ENCODE measurements around the gene LAMA2. TPM values are rescaled to one million over a fixed set of nuclear protein-coding genes. Genes with fewer than 3 reads are reported as not detected.

The LAMA2 gene
- polyA plus RNA-seq, 1 donor from 2014 or later, result 2.5 TPM

DNA sequence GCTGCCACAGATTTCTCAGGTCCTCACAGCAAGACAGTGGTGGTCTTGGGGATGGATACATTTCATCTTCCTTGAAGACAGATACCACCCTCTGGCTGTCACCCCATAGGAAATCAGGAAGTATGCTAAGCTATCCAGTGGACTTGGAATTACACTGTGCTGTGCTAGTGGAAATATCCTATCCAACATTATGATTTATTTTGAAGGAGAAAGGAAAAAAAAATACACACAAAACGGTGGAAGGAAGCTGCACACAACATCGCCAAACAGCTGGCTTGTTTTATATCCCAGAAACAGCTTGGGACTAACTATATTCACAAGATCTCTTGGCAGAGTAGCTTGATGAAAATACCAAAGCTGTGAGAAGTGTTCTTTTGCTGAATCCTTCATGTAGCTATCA is 257.6 kb downstream of the LAMA2 start:
- H3K79me2 ChIP-seq (replicated peaks; ENCODE audit: insufficient read depth, low read length), result no peaks in the 10 kb centered on the region
- no peak overlapping the region for H3K9ac ChIP-seq (ENCODE audit: low read length)
- no peak overlapping the region for H3K4me2 ChIP-seq (ENCODE audit: low read length)

DNA sequence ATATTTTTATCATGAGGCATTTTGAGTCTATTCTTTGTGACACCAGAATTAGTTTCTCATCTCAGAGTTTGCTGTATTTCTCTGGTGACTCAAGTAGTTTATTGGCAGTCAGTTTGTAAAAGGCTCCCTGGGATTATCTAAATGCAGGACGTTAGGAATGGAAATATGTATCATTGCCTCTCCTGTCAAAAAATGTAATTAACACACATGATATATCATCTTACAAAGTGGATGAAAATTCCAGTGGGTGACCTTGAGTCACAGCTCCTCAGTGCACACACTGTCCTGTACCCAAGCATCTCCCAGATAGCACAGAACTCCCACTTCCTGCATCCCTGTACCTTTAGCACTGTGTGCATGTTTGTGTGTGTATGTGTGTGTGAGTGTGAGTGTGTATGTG is 258.6 kb downstream of the LAMA2 start:
- Histone ChIP-seq H3K4me3 (ENCODE audit: low read length) (no peak overlapping the region), H3K9me3 (ENCODE audit: low read length) (no peaks in the 10 kb centered on the region), H4K20me1 (ENCODE audit: insufficient read depth) (no peaks in the 10 kb centered on the region), H2AFZ (ENCODE audit: low read depth, low read length) (no peak overlapping the region), H3K9ac (ENCODE audit: low read length) (no peak overlapping the region), H3K4me2 (ENCODE audit: low read length) (no peak overlapping the region), H3K27me3 (ENCODE audit: insufficient read depth, low read depth, low read length) (no peaks in the 10 kb centered on the region), H3K9me2 (ENCODE audit: insufficient read depth, low read length) (no peaks in the 10 kb centered on the region), H3K27ac (ENCODE audit: low read length) (no peak overlapping the region), H3K36me3 (ENCODE audit: insufficient read depth, low read length) (no peaks in the 10 kb centered on the region), H3K79me2 (replicated peaks; ENCODE audit: insufficient read depth, low read length) (no peaks in the 10 kb centered on the region), H3F3A (ENCODE audit: insufficient read depth, low read length, poor library complexity, severe bottlenecking) (no peaks in the 10 kb centered on the region)
- TF ChIP-seq MXI1 (conservative IDR thresholded peaks at IDR 0.05; ENCODE audit: poor library complexity, severe bottlenecking) (no peak), EP300 (conservative IDR thresholded peaks at IDR 0.05; ENCODE audit: poor library complexity, severe bottlenecking) (no peak), TAF1 (IDR thresholded peaks at IDR 0.05; ENCODE audit: low read depth) (no peak), EZH2 (IDR thresholded peaks at IDR 0.05; ENCODE audit: borderline replicate concordance, insufficient read depth, low read length, poor library complexity, severe bottlenecking) (no peak), SMC3 (conservative IDR thresholded peaks at IDR 0.05; ENCODE audit: poor library complexity) (no peak), RAD21 (conservative IDR thresholded peaks at IDR 0.05) (no peak), POLR2AphosphoS5 (IDR thresholded peaks at IDR 0.05) (no peak)
- TF ChIP-seq, protein P1, sequence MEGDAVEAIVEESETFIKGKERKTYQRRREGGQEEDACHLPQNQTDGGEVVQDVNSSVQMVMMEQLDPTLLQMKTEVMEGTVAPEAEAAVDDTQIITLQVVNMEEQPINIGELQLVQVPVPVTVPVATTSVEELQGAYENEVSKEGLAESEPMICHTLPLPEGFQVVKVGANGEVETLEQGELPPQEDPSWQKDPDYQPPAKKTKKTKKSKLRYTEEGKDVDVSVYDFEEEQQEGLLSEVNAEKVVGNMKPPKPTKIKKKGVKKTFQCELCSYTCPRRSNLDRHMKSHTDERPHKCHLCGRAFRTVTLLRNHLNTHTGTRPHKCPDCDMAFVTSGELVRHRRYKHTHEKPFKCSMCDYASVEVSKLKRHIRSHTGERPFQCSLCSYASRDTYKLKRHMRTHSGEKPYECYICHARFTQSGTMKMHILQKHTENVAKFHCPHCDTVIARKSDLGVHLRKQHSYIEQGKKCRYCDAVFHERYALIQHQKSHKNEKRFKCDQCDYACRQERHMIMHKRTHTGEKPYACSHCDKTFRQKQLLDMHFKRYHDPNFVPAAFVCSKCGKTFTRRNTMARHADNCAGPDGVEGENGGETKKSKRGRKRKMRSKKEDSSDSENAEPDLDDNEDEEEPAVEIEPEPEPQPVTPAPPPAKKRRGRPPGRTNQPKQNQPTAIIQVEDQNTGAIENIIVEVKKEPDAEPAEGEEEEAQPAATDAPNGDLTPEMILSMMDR (IDR thresholded peaks at IDR 0.05; ENCODE audit: poor library complexity, severe bottlenecking), result no peak
- TF ChIP-seq, protein P2, sequence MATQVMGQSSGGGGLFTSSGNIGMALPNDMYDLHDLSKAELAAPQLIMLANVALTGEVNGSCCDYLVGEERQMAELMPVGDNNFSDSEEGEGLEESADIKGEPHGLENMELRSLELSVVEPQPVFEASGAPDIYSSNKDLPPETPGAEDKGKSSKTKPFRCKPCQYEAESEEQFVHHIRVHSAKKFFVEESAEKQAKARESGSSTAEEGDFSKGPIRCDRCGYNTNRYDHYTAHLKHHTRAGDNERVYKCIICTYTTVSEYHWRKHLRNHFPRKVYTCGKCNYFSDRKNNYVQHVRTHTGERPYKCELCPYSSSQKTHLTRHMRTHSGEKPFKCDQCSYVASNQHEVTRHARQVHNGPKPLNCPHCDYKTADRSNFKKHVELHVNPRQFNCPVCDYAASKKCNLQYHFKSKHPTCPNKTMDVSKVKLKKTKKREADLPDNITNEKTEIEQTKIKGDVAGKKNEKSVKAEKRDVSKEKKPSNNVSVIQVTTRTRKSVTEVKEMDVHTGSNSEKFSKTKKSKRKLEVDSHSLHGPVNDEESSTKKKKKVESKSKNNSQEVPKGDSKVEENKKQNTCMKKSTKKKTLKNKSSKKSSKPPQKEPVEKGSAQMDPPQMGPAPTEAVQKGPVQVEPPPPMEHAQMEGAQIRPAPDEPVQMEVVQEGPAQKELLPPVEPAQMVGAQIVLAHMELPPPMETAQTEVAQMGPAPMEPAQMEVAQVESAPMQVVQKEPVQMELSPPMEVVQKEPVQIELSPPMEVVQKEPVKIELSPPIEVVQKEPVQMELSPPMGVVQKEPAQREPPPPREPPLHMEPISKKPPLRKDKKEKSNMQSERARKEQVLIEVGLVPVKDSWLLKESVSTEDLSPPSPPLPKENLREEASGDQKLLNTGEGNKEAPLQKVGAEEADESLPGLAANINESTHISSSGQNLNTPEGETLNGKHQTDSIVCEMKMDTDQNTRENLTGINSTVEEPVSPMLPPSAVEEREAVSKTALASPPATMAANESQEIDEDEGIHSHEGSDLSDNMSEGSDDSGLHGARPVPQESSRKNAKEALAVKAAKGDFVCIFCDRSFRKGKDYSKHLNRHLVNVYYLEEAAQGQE (IDR thresholded peaks at IDR 0.05; ENCODE audit: borderline replicate concordance), result no peak

More for the DNA sequence above, 257.6 kb downstream of the LAMA2 start:
- Histone ChIP-seq H3K27me3 (ENCODE audit: insufficient read depth, low read depth, low read length) (no peaks in the 10 kb centered on the region), H3K4me3 (ENCODE audit: low read length) (no peak overlapping the region), H3F3A (ENCODE audit: insufficient read depth, low read length, poor library complexity, severe bottlenecking) (no peaks in the 10 kb centered on the region), H3K36me3 (ENCODE audit: insufficient read depth, low read length) (no peaks in the 10 kb centered on the region), H3K27ac (ENCODE audit: low read length) (no peak overlapping the region), H2AFZ (ENCODE audit: low read depth, low read length) (no peak overlapping the region), H4K20me1 (ENCODE audit: insufficient read depth) (no peaks in the 10 kb centered on the region), H3K9me2 (ENCODE audit: insufficient read depth, low read length) (no peaks in the 10 kb centered on the region), H3K9me3 (ENCODE audit: low read length) (no peaks in the 10 kb centered on the region)
- TF ChIP-seq TAF1 (IDR thresholded peaks at IDR 0.05; ENCODE audit: low read depth) (no peak), SMC3 (conservative IDR thresholded peaks at IDR 0.05; ENCODE audit: poor library complexity) (no peak)

DNA sequence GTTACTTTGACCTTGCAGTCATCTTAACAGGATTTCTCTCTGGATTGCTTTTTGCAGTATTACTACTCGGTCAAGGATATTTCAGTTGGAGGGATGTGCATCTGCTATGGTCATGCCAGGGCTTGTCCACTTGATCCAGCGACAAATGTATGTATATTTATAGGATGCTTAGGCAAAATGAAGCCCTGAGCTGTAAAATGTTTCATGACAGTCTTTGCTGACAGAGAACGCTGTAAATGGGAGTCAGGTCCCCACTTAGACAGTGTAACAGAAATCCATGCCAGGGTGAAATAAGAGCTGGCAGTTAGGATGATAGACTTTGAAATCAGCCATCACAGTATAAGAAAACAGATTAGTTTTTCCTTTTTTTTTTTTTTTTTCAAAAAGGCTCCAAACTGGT is 264.0 kb downstream of the LAMA2 start:
- H3K9me2 ChIP-seq (ENCODE audit: insufficient read depth, low read length), result no peaks in the 10 kb centered on the region
- no peak overlapping the region for H3K4me2 ChIP-seq (ENCODE audit: low read length)
- no peak overlapping the region for H3K4me3 ChIP-seq (ENCODE audit: low read length)
- H4K20me1 ChIP-seq (ENCODE audit: insufficient read depth), result no peaks in the 10 kb centered on the region
- no peaks in the 10 kb centered on the region for H3K36me3 ChIP-seq (ENCODE audit: insufficient read depth, low read length)
- H3K9me3 ChIP-seq (ENCODE audit: low read length), result no peaks in the 10 kb centered on the region
- TF ChIP-seq SMC3 (conservative IDR thresholded peaks at IDR 0.05; ENCODE audit: poor library complexity), result no peak
- TF ChIP-seq EP300 (conservative IDR thresholded peaks at IDR 0.05; ENCODE audit: poor library complexity, severe bottlenecking), result peak; percentile 81
- TF ChIP-seq MXI1 (conservative IDR thresholded peaks at IDR 0.05; ENCODE audit: poor library complexity, severe bottlenecking), result no peak
- TF ChIP-seq, protein P2 (IDR thresholded peaks at IDR 0.05; ENCODE audit: borderline replicate concordance), result no peak
- TF ChIP-seq EZH2 (IDR thresholded peaks at IDR 0.05; ENCODE audit: borderline replicate concordance, insufficient read depth, low read length, poor library complexity, severe bottlenecking), result no peak
- no peak for TF ChIP-seq RAD21 (conservative IDR thresholded peaks at IDR 0.05)
- peak; percentile 59 for TF ChIP-seq POLR2AphosphoS5 (IDR thresholded peaks at IDR 0.05)
- TF ChIP-seq TAF1 (IDR thresholded peaks at IDR 0.05; ENCODE audit: low read depth), result no peak
- TF ChIP-seq, protein P1 (IDR thresholded peaks at IDR 0.05; ENCODE audit: poor library complexity, severe bottlenecking), result no peak
- no peak overlapping the region for H2AFZ ChIP-seq (ENCODE audit: low read depth, low read length)
- H3K27ac ChIP-seq (ENCODE audit: low read length), result no peak overlapping the region
- H3F3A ChIP-seq (ENCODE audit: insufficient read depth, low read length, poor library complexity, severe bottlenecking), result no peaks in the 10 kb centered on the region
- H3K27me3 ChIP-seq (ENCODE audit: insufficient read depth, low read depth, low read length), result no peaks in the 10 kb centered on the region
- H3K9ac ChIP-seq (ENCODE audit: low read length), result no peak overlapping the region
- no peaks in the 10 kb centered on the region for H3K79me2 ChIP-seq (replicated peaks; ENCODE audit: insufficient read depth, low read length)
